ENCODE measurements around the gene ZNF423. TPM values are rescaled to one million over a fixed set of nuclear protein-coding genes. Genes with fewer than 3 reads are reported as not detected.

ZNF423 gene
- total RNA-seq, 1 donor from 2014 or later: 49.8 TPM

GRCh38 chr16:49776734-49777133, 79.2 kb downstream of the ZNF423 start:
- DNase-seq (ENCODE audit: low spot score, unreplicated experiment): no peak
- H3K9me3 Mint-ChIP-seq (ENCODE audit: low read depth): no peaks in the 10 kb centered on the region
- no peaks in the 10 kb centered on the region for H3K27me3 Mint-ChIP-seq
- TF ChIP-seq CTCF (IDR thresholded peaks at IDR 0.05; ENCODE audit: unreplicated experiment): no peak
- H3K27ac Mint-ChIP-seq: no peak overlapping the region
- H3K4me3 Mint-ChIP-seq (ENCODE audit: low read depth): no peak overlapping the region
- peaks cover 2% of the 10 kb centered on the region for H3K4me1 Mint-ChIP-seq (ENCODE audit: low read depth)
- H3K36me3 Mint-ChIP-seq (ENCODE audit: insufficient read depth): peaks cover 4% of the 10 kb centered on the region

- Mint-ChIP-seq H3K36me3 (ENCODE audit: insufficient read depth) (peaks cover 6% of the 10 kb centered on the region), H3K4me1 (ENCODE audit: low read depth) (peaks cover 2% of the 10 kb centered on the region), H3K27ac (peak overlapping the region; percentile 56), H3K27me3 (no peaks in the 10 kb centered on the region), H3K9me3 (ENCODE audit: low read depth) (no peaks in the 10 kb centered on the region), H3K4me3 (ENCODE audit: low read depth) (no peak overlapping the region)
- DNase-seq (ENCODE audit: low spot score, unreplicated experiment): no peak
- no peak for TF ChIP-seq CTCF (IDR thresholded peaks at IDR 0.05; ENCODE audit: unreplicated experiment)
Measured at GRCh38 chr16:49776085-49776595, 79.8 kb downstream of the ZNF423 start.

GRCh38 chr16:49775581-49775980, 80.3 kb downstream of the ZNF423 start:
- H3K4me1 Mint-ChIP-seq (ENCODE audit: low read depth): no peaks in the 10 kb centered on the region
- no peak for DNase-seq (ENCODE audit: low spot score, unreplicated experiment)
- H3K27ac Mint-ChIP-seq: peak overlapping the region; percentile 41
- peaks cover 2% of the 10 kb centered on the region for H3K36me3 Mint-ChIP-seq (ENCODE audit: insufficient read depth)
- no peaks in the 10 kb centered on the region for H3K27me3 Mint-ChIP-seq
- TF ChIP-seq CTCF (IDR thresholded peaks at IDR 0.05; ENCODE audit: unreplicated experiment): no peak
- H3K9me3 Mint-ChIP-seq (ENCODE audit: low read depth): no peaks in the 10 kb centered on the region
- no peak overlapping the region for H3K4me3 Mint-ChIP-seq (ENCODE audit: low read depth)

GRCh38 chr16:49775018-49775417, 80.9 kb downstream of the ZNF423 start:
- peaks cover 2% of the 10 kb centered on the region for H3K36me3 Mint-ChIP-seq (ENCODE audit: insufficient read depth)
- no peaks in the 10 kb centered on the region for H3K9me3 Mint-ChIP-seq (ENCODE audit: low read depth)
- no peaks in the 10 kb centered on the region for H3K4me1 Mint-ChIP-seq (ENCODE audit: low read depth)
- no peak overlapping the region for H3K27ac Mint-ChIP-seq
- no peaks in the 10 kb centered on the region for H3K27me3 Mint-ChIP-seq
- TF ChIP-seq CTCF (IDR thresholded peaks at IDR 0.05; ENCODE audit: unreplicated experiment): no peak
- no peak overlapping the region for H3K4me3 Mint-ChIP-seq (ENCODE audit: low read depth)
- DNase-seq (ENCODE audit: low spot score, unreplicated experiment): no peak

GRCh38 chr16:49773534-49774475, 82.1 kb downstream of the ZNF423 start:
- Mint-ChIP-seq H3K4me1 (ENCODE audit: low read depth) (no peaks in the 10 kb centered on the region), H3K27me3 (no peaks in the 10 kb centered on the region), H3K4me3 (ENCODE audit: low read depth) (no peak overlapping the region), H3K27ac (no peak overlapping the region), H3K36me3 (ENCODE audit: insufficient read depth) (peaks cover 4% of the 10 kb centered on the region), H3K9me3 (ENCODE audit: low read depth) (no peaks in the 10 kb centered on the region)
- TF ChIP-seq CTCF (IDR thresholded peaks at IDR 0.05; ENCODE audit: unreplicated experiment): no peak
- DNase-seq (ENCODE audit: low spot score, unreplicated experiment): no peak
